CD8-positive, alpha-beta memory T cell (primary cell): ENCODE measurements around the gene CDA. TPM values are rescaled to one million over a fixed set of nuclear protein-coding genes. Genes with fewer than 3 reads are reported as not detected.
A peak's percentile ranks its signal among the peaks of the same experiment; 100 is the strongest.

Source experiments
- CTCF ChIA-PET: fragments of 350-600 bp; sonication (Branson Sonifier 250); formaldehyde crosslinking; loops from one replicate; lab custom pipeline; 2021; ENCODE audit warnings: antibody characterized with exemption; lab: Charles Lee
- POLR2A ChIA-PET: fragments of 350-600 bp; sonication (Branson Sonifier 250); formaldehyde crosslinking; loops from one replicate; lab custom pipeline; 2021; ENCODE audit warnings: antibody characterized with exemption; lab: Charles Lee
- DNase-seq, 5 donors: peaks; one replicate each; pipeline versions ENCODE4 v3.0.0 to v3.0.0-alpha.2; 2020 to 2022; ENCODE audit warnings: mixed read lengths in 1 of 5
- H3K27ac ChIP-seq: one replicate; pipeline ENCODE4 v1.7.0; 2013; ENCODE audit warnings: low read depth, mild to moderate bottlenecking, low read length, moderate library complexity
- H3K27me3 ChIP-seq: 2 replicates; pipeline ENCODE4 v1.7.0; 2013; ENCODE audit warnings: low read length, mild to moderate bottlenecking; ENCODE audit not compliant: insufficient read depth, poor library complexity, severe bottlenecking
- H3K36me3 ChIP-seq: 2 replicates; pipeline ENCODE4 v1.7.0; 2013; ENCODE audit warnings: mild to moderate bottlenecking, low read length, moderate library complexity; ENCODE audit not compliant: insufficient read depth
- H3K4me1 ChIP-seq: 2 replicates; pipeline ENCODE4 v1.7.0; 2013; ENCODE audit warnings: mild to moderate bottlenecking, low read length, moderate library complexity; ENCODE audit not compliant: insufficient read depth
- H3K4me3 ChIP-seq: 2 replicates; pipeline ENCODE4 v1.7.0; 2013; ENCODE audit warnings: mild to moderate bottlenecking, low read length
- H3K9me3 ChIP-seq: 2 replicates; pipeline ENCODE4 v1.7.0; 2013; ENCODE audit warnings: mild to moderate bottlenecking, low read length
- H3K27ac Mint-ChIP-seq, 8 donors: one replicate each; pipeline ENCODE4 v1.8.0; 2020 to 2021; ENCODE audit warnings: mixed read lengths in 8 of 8, mild to moderate bottlenecking in 6 of 8, inconsistent platforms in 3 of 8, moderate library complexity in 3 of 8
- H3K27me3 Mint-ChIP-seq, 2 donors: one replicate each; pipeline ENCODE4 v1.8.0; 2020 to 2021; ENCODE audit warnings: mixed read lengths in 2 of 2, mild to moderate bottlenecking in 1 of 2, moderate library complexity in 1 of 2
- H3K36me3 Mint-ChIP-seq, 3 donors: one replicate each; pipeline ENCODE4 v1.8.0; 2020 to 2021; ENCODE audit warnings: mixed read lengths in 3 of 3, inconsistent platforms in 1 of 3, mild to moderate bottlenecking in 1 of 3
- H3K4me1 Mint-ChIP-seq, 3 donors: one replicate each; pipeline ENCODE4 v1.8.0; 2020 to 2021; ENCODE audit warnings: mixed read lengths in 3 of 3, inconsistent platforms in 1 of 3, mild to moderate bottlenecking in 1 of 3
- H3K4me3 Mint-ChIP-seq, 7 donors: one replicate each; pipeline ENCODE4 v1.8.0; 2020 to 2021; ENCODE audit warnings: mixed read lengths in 7 of 7, mild to moderate bottlenecking in 6 of 7, moderate library complexity in 4 of 7, inconsistent platforms in 2 of 7
- H3K9me3 Mint-ChIP-seq, 5 donors: one replicate each; pipeline ENCODE4 v1.8.0; 2020 to 2022; ENCODE audit warnings: mixed read lengths in 5 of 5, mild to moderate bottlenecking in 3 of 5, moderate library complexity in 2 of 5, inconsistent platforms in 1 of 5
- polyA plus RNA-seq: library from polyadenylated mRNA; unstranded; fragments of 300-500 nt; fragmentation: Illumina TruSeq; gene quantifications from one replicate; pipeline ENCODE4 v1.2.3, GENCODE V29; 2021
- total RNA-seq, 2 experiments: library from RNA; stranded (reverse); gene quantifications; one replicate each; pipeline ENCODE4 v1.2.3, GENCODE V29; 2021

Gene CDA
- total and polyA plus RNA-seq, 3 experiments from 2014 or later, result not detected

GRCh38 chr1:20660847-20661206, 71.9 kb downstream of the CDA start:
- DNase-seq, result peak in 2 of 5 donors; percentile 5 to 10
- peaks cover 0 to 54% (median 10%) of the 10 kb centered on the region in 3 donors for H3K36me3 Mint-ChIP-seq
- Histone ChIP-seq H3K9me3 (no peaks in the 10 kb centered on the region), H3K36me3 (peaks cover 27% of the 10 kb centered on the region), H3K27me3 (no peaks in the 10 kb centered on the region), H3K4me1 (peaks cover 32% of the 10 kb centered on the region), H3K4me3 (peak overlapping the region; percentile 85), H3K27ac (peak overlapping the region; percentile 85)
- peak overlapping the region; percentile 98 to 100 (median 99) for H3K4me3 Mint-ChIP-seq
- H3K27me3 Mint-ChIP-seq, result no peaks in the 10 kb centered on the region
- ChIA-PET CTCF (interaction anchor here (0.9 to 2.0 kb wide), 3 partner anchors 27 to 126 kb away, joined by 3 to 6 read pairs (median 4); no protein-coding TSS in a partner anchor), POLR2A (interaction anchor here (1.5 to 1.7 kb wide), 3 partner anchors 19 to 126 kb away, joined by 3 to 9 read pairs (median 7); partner anchors contain the start of gene HP1BP3)
- H3K4me1 Mint-ChIP-seq, result peaks cover 44 to 61% (median 54%) of the 10 kb centered on the region in 3 donors
- peak overlapping the region; percentile 93 to 99 (median 98) for H3K27ac Mint-ChIP-seq
- no peaks in the 10 kb centered on the region for H3K9me3 Mint-ChIP-seq

GRCh38 chr1:20661207-20662109, 72.6 kb downstream of the CDA start, which contains the start of gene DDOST:
DDOST (minus strand) TSS chr1:20661369; CDS start chr1:20661350, 19 bp downstream.
- no peaks in the 10 kb centered on the region for H3K27me3 ChIP-seq
- peak within 1 kb of the TSS; percentile 98 to 100 (median 99) for H3K4me3 Mint-ChIP-seq
- H3K9me3 Mint-ChIP-seq, result no peaks in the 10 kb centered on the region
- H3K36me3 Mint-ChIP-seq, result peaks cover 0 to 48% (median 5%) of the 10 kb centered on the region in 3 donors
- H3K4me1 Mint-ChIP-seq, result peaks cover 44 to 60% (median 49%) of the 10 kb centered on the region in 3 donors
- H3K27me3 Mint-ChIP-seq, result no peaks in the 10 kb centered on the region
- H3K4me3 ChIP-seq, result peak within 1 kb of the TSS; percentile 85
- peak within 1 kb of the TSS; percentile 93 to 99 (median 98) for H3K27ac Mint-ChIP-seq
- peak; percentile 88 to 97 (median 95) for DNase-seq
- POLR2A ChIA-PET, result interaction anchor here (0.8 to 1.7 kb wide), 5 partner anchors 15 to 153 kb away, joined by 3 to 9 read pairs (median 3); partner anchors contain the start of genes HP1BP3 and MUL1
- H3K4me1 ChIP-seq, result peaks cover 32% of the 10 kb centered on the region
- CTCF ChIA-PET, result interaction anchor here (0.7 to 2.0 kb wide), 6 partner anchors 14 to 534 kb away, joined by 3 to 6 read pairs (median 4); no protein-coding TSS in a partner anchor
- H3K27ac ChIP-seq, result peak within 1 kb of the TSS; percentile 85
- peaks cover 20% of the 10 kb centered on the region for H3K36me3 ChIP-seq
- H3K9me3 ChIP-seq, result no peaks in the 10 kb centered on the region

- Histone ChIP-seq H3K36me3 (peaks cover 14% of the 10 kb centered on the region), H3K27ac (peak overlapping the region; percentile 79), H3K9me3 (no peaks in the 10 kb centered on the region), H3K27me3 (no peaks in the 10 kb centered on the region), H3K4me3 (peak overlapping the region; percentile 85), H3K4me1 (peaks cover 32% of the 10 kb centered on the region)
- Mint-ChIP-seq H3K4me3 (peak overlapping the region; percentile 98 to 100 (median 99)), H3K9me3 (no peaks in the 10 kb centered on the region), H3K27ac (peak overlapping the region; percentile 93 to 99 (median 98)), H3K36me3 (peaks cover 0 to 42% (median 3%) of the 10 kb centered on the region in 3 donors), H3K4me1 (peaks cover 42 to 54% (median 45%) of the 10 kb centered on the region in 3 donors), H3K27me3 (no peaks in the 10 kb centered on the region)
- CTCF ChIA-PET, result interaction anchor here (0.7 to 2.0 kb wide), 3 partner anchors 15 to 533 kb away, joined by 4 to 6 read pairs (median 5); no protein-coding TSS in a partner anchor
- DNase-seq, result no peak
- POLR2A ChIA-PET, result interaction anchor here (0.8 to 1.7 kb wide), 5 partner anchors 16 to 154 kb away, joined by 3 to 9 read pairs (median 3); partner anchors contain the start of genes HP1BP3 and MUL1
Measured at GRCh38 chr1:20662110-20662475, 73.2 kb downstream of the CDA start.

GRCh38 chr1:20663365-20663764, 74.5 kb downstream of the CDA start:
- CTCF ChIA-PET, result interaction anchor here (1.2 to 1.3 kb wide), 2 partner anchors 29 to 33 kb away, joined by 3 to 6 read pairs; no protein-coding TSS in a partner anchor
- no peak for DNase-seq
- H3K4me3 Mint-ChIP-seq, result peak overlapping the region in 5 of 7 donors; percentile 8 to 99 (median 44)

GRCh38 chr1:20663969-20664715, 75.2 kb downstream of the CDA start:
- no peak for DNase-seq
- Mint-ChIP-seq H3K4me3 (peak overlapping the region in 1 of 7 donors; percentile 65), H3K27me3 (no peaks in the 10 kb centered on the region), H3K9me3 (no peaks in the 10 kb centered on the region), H3K36me3 (peaks cover 0 to 22% (median 3%) of the 10 kb centered on the region in 3 donors), H3K27ac (peak overlapping the region in 1 of 8 donors; percentile 60), H3K4me1 (peaks cover 34 to 37% (median 35%) of the 10 kb centered on the region in 3 donors)
- ChIA-PET POLR2A (no interaction called here), CTCF (interaction anchor here (1.2 to 1.3 kb wide), 2 partner anchors 30 to 33 kb away, joined by 3 to 6 read pairs; no protein-coding TSS in a partner anchor)
- Histone ChIP-seq H3K27me3 (no peaks in the 10 kb centered on the region), H3K4me1 (peaks cover 26% of the 10 kb centered on the region), H3K4me3 (no peak overlapping the region), H3K9me3 (no peaks in the 10 kb centered on the region), H3K27ac (no peak overlapping the region), H3K36me3 (no peaks in the 10 kb centered on the region)

More at GRCh38 chr1:20663365-20663764, 74.5 kb downstream of the CDA start:
- Mint-ChIP-seq H3K36me3 (peaks cover 0 to 29% (median 3%) of the 10 kb centered on the region in 3 donors), H3K4me1 (peaks cover 38 to 42% (median 39%) of the 10 kb centered on the region in 3 donors), H3K9me3 (no peaks in the 10 kb centered on the region), H3K27ac (peak overlapping the region in 2 of 8 donors; percentile 61 to 93), H3K27me3 (no peaks in the 10 kb centered on the region)
- Histone ChIP-seq H3K9me3 (no peaks in the 10 kb centered on the region), H3K36me3 (peaks cover 2% of the 10 kb centered on the region), H3K27me3 (no peaks in the 10 kb centered on the region), H3K4me1 (peaks cover 32% of the 10 kb centered on the region), H3K4me3 (no peak overlapping the region), H3K27ac (no peak overlapping the region)
- POLR2A ChIA-PET, result no interaction called here

- Mint-ChIP-seq H3K9me3 (no peaks in the 10 kb centered on the region), H3K4me1 (peaks cover 18 to 21% (median 19%) of the 10 kb centered on the region in 3 donors), H3K4me3 (peak overlapping the region in 1 of 7 donors; percentile 48), H3K27ac (no peak overlapping the region), H3K27me3 (peaks cover 0 to 2% of the 10 kb centered on the region in 2 donors), H3K36me3 (peaks cover 0 to 10% (median 0%) of the 10 kb centered on the region in 3 donors)
- no peaks in the 10 kb centered on the region for H3K9me3 ChIP-seq
- DNase-seq, result no peak
- ChIA-PET CTCF (interaction anchor here (2.0 kb wide), 1 partner anchor 30 kb away, joined by 5 read pairs; no protein-coding TSS in a partner anchor), POLR2A (no interaction called here)
- H3K27me3 ChIP-seq, result no peaks in the 10 kb centered on the region
- no peak overlapping the region for H3K27ac ChIP-seq
- H3K4me3 ChIP-seq, result no peak overlapping the region
- H3K36me3 ChIP-seq, result no peaks in the 10 kb centered on the region
- peaks cover 10% of the 10 kb centered on the region for H3K4me1 ChIP-seq
Measured at GRCh38 chr1:20665726-20666125, 76.8 kb downstream of the CDA start.

- Mint-ChIP-seq H3K36me3 (peaks cover 0 to 7% (median 0%) of the 10 kb centered on the region in 3 donors), H3K27me3 (peaks cover 0 to 2% of the 10 kb centered on the region in 2 donors), H3K9me3 (no peaks in the 10 kb centered on the region), H3K27ac (no peak overlapping the region), H3K4me3 (no peak overlapping the region), H3K4me1 (peaks cover 15 to 19% (median 17%) of the 10 kb centered on the region in 3 donors)
- Histone ChIP-seq H3K4me3 (no peak overlapping the region), H3K9me3 (no peaks in the 10 kb centered on the region), H3K4me1 (peaks cover 10% of the 10 kb centered on the region), H3K27me3 (no peaks in the 10 kb centered on the region), H3K27ac (no peak overlapping the region), H3K36me3 (no peaks in the 10 kb centered on the region)
- no peak for DNase-seq
- ChIA-PET CTCF (interaction anchor here (2.0 kb wide), 1 partner anchor 30 kb away, joined by 5 read pairs; no protein-coding TSS in a partner anchor), POLR2A (no interaction called here)
Measured at GRCh38 chr1:20666146-20666545, 77.2 kb downstream of the CDA start.
